ENCODE results near the gene WDR87.
"Not testable (repeated sequence)": the region's sequence is repeated elsewhere in the genome, so short reads cannot be mapped to it uniquely, and the experiment has no call there.

The WDR87 gene

DNA sequence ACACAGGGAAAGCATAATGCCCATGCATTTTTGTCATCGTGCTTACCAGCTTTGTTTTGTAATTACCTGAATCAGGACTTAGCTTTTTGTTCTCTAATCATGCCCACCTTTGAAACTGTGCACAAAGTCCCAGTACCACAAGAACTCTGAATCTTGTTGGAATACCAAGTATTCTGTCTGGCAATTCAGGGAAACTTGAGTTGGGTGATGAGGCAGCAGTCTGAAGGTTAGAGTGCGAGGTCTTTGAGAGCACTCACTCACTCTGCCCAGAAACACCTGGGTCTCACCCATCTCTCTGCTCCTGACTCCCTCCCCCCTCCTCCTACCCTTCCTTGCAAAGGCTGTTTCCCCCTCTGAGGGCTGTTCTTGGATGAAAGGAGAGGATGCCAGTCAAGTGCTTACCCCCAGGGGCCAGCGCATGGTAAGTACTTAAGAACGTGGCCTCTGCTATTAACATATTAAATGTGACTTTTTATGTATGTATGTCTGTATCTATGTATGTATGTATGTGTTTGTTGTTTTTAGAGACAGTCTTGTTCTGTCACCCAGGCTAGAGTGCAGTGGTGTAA is 23.0 kb upstream of the WDR87 start:
- Histone ChIP-seq H3K27ac (ENCODE audit: low read length) (no peak overlapping the region), H3K4me1 (ENCODE audit: control insufficient read depth in 1 of 2, insufficient read depth in 2 of 2, low read length in 2 of 2) (peaks cover 8 to 10% of the 10 kb centered on the region in 2 donors)

DNA sequence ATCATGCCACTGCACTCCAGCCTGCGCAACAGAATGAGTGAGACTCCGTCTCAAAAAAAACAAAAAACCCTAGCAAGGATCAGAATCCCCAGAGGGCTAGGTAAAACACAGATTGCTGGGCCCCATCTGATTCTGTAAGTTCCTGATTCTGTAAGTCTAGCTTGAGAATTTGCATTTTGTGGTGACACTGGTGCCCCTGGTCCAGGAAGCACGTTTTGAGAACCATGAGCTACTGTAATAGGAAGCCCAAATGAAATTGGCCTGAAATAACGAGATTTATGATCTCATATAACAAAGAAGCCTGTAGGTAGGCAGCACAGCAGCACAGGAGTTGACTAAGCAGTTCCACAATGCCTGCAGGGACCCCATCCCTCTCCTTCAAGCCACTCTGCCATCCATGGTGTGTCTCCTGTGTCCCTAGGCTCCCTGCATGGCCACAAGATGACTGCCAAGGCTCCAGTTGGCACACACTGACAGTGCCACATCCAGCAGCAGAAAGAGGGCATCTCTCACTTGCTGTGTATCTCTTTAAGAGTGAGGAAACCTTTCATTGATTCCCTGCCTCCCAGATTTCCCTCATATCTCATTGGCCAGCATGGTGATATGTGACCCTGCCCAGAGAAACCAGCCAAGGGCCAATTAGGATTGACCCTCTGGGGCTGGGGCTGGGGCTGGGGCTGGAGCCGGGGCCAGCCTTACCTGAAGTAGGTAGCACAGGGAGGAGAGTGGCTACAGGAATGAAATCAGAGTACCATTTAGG is 22.3 kb upstream of the WDR87 start:
- H3K9me3 ChIP-seq (ENCODE audit: control insufficient read depth in 1 of 2, low read length in 2 of 2) = no peaks in the 10 kb centered on the region
- H3K36me3 ChIP-seq (ENCODE audit: control insufficient read depth in 1 of 2, insufficient read depth in 2 of 2, low read length in 2 of 2) = no peaks in the 10 kb centered on the region
- H3K4me1 ChIP-seq (ENCODE audit: control insufficient read depth in 1 of 2, insufficient read depth in 2 of 2, low read length in 2 of 2) = peaks cover 7 to 10% of the 10 kb centered on the region in 2 donors
- H3K27ac ChIP-seq (ENCODE audit: low read length) = no peak overlapping the region
- H3K27me3 ChIP-seq (ENCODE audit: low read depth, low read length) = no peaks in the 10 kb centered on the region
- no peak overlapping the region for H3K4me3 ChIP-seq (ENCODE audit: low read depth in 1 of 2, low read length in 2 of 2)

More for the DNA sequence above, 23.0 kb upstream of the WDR87 start:
- Histone ChIP-seq H3K27me3 (ENCODE audit: low read depth, low read length) (no peaks in the 10 kb centered on the region), H3K4me3 (ENCODE audit: low read depth in 1 of 2, low read length in 2 of 2) (no peak overlapping the region), H3K9me3 (ENCODE audit: control insufficient read depth in 1 of 2, low read length in 2 of 2) (no peaks in the 10 kb centered on the region), H3K36me3 (ENCODE audit: control insufficient read depth in 1 of 2, insufficient read depth in 2 of 2, low read length in 2 of 2) (no peaks in the 10 kb centered on the region)

GRCh38 chr19:37926711-37927110 is 20.3 kb upstream of the WDR87 start:
- Histone ChIP-seq H3K27ac (ENCODE audit: low read length) (no peak overlapping the region), H3K4me1 (ENCODE audit: control insufficient read depth in 1 of 2, insufficient read depth in 2 of 2, low read length in 2 of 2) (peaks cover 1 to 4% of the 10 kb centered on the region in 2 donors), H3K9me3 (ENCODE audit: control insufficient read depth in 1 of 2, low read length in 2 of 2) (no peaks in the 10 kb centered on the region), H3K27me3 (ENCODE audit: low read depth, low read length) (no peaks in the 10 kb centered on the region), H3K36me3 (ENCODE audit: control insufficient read depth in 1 of 2, insufficient read depth in 2 of 2, low read length in 2 of 2) (no peaks in the 10 kb centered on the region), H3K4me3 (ENCODE audit: low read depth in 1 of 2, low read length in 2 of 2) (no peak overlapping the region)

DNA sequence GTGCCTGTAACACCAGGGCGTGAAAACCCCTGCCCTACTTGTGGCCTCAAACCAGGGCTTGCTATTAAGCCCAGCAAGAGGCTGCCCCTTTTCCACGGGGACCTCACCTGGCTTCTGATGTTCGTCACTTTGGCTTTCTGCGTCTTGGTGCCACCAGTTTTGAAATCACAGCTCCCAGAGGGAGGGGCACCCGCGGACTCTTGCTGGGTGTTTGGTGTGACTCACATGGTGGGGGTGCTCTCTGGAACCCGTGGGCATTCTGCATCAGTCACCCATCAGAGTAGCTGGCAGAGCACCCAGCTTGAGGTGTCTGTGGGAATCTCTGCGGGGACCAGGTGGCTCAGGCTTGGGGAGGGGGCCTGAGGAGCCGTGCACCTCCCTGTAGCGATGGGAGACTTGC is 19.9 kb upstream of the WDR87 start:
- Histone ChIP-seq H3K27me3 (ENCODE audit: low read depth, low read length) (no peaks in the 10 kb centered on the region), H3K4me3 (ENCODE audit: low read depth in 1 of 2, low read length in 2 of 2) (no peak overlapping the region), H3K36me3 (ENCODE audit: control insufficient read depth in 1 of 2, insufficient read depth in 2 of 2, low read length in 2 of 2) (peaks cover 0 to under 1% of the 10 kb centered on the region in 2 donors), H3K4me1 (ENCODE audit: control insufficient read depth in 1 of 2, insufficient read depth in 2 of 2, low read length in 2 of 2) (peaks cover 0 to 4% of the 10 kb centered on the region in 2 donors), H3K9me3 (ENCODE audit: control insufficient read depth in 1 of 2, low read length in 2 of 2) (no peaks in the 10 kb centered on the region), H3K27ac (ENCODE audit: low read length) (no peak overlapping the region)

- Histone ChIP-seq H3K4me1 (ENCODE audit: control insufficient read depth in 1 of 2, insufficient read depth in 2 of 2, low read length in 2 of 2) (no peaks in the 10 kb centered on the region), H3K4me3 (ENCODE audit: low read depth in 1 of 2, low read length in 2 of 2) (no peak overlapping the region), H3K36me3 (ENCODE audit: control insufficient read depth in 1 of 2, insufficient read depth in 2 of 2, low read length in 2 of 2) (peaks cover 0 to 7% of the 10 kb centered on the region in 2 donors), H3K27ac (ENCODE audit: low read length) (no peak overlapping the region), H3K9me3 (ENCODE audit: control insufficient read depth in 1 of 2, low read length in 2 of 2) (no peaks in the 10 kb centered on the region), H3K27me3 (ENCODE audit: low read depth, low read length) (no peaks in the 10 kb centered on the region)
Observed at GRCh38 chr19:37925212-37925611, 18.8 kb upstream of the WDR87 start.

GRCh38 chr19:37924573-37924972 is 18.2 kb upstream of the WDR87 start:
- H3K4me1 ChIP-seq (ENCODE audit: control insufficient read depth in 1 of 2, insufficient read depth in 2 of 2, low read length in 2 of 2); H3K4me3 ChIP-seq (ENCODE audit: low read depth in 1 of 2, low read length in 2 of 2); H3K27me3 ChIP-seq (ENCODE audit: low read depth, low read length); H3K27ac ChIP-seq (ENCODE audit: low read length); H3K9me3 ChIP-seq (ENCODE audit: control insufficient read depth in 1 of 2, low read length in 2 of 2); H3K36me3 ChIP-seq (ENCODE audit: control insufficient read depth in 1 of 2, insufficient read depth in 2 of 2, low read length in 2 of 2): not testable (repeated sequence)

GRCh38 chr19:37920591-37921450 is 14.4 kb upstream of the WDR87 start:
- Histone ChIP-seq H3K9me3 (ENCODE audit: control insufficient read depth in 1 of 2, low read length in 2 of 2) (no peaks in the 10 kb centered on the region), H3K4me3 (ENCODE audit: low read depth in 1 of 2, low read length in 2 of 2) (no peak overlapping the region), H3K4me1 (ENCODE audit: control insufficient read depth in 1 of 2, insufficient read depth in 2 of 2, low read length in 2 of 2) (no peaks in the 10 kb centered on the region), H3K36me3 (ENCODE audit: control insufficient read depth in 1 of 2, insufficient read depth in 2 of 2, low read length in 2 of 2) (peaks cover 4 to 7% of the 10 kb centered on the region in 2 donors), H3K27ac (ENCODE audit: low read length) (no peak overlapping the region), H3K27me3 (ENCODE audit: low read depth, low read length) (no peaks in the 10 kb centered on the region)

DNA sequence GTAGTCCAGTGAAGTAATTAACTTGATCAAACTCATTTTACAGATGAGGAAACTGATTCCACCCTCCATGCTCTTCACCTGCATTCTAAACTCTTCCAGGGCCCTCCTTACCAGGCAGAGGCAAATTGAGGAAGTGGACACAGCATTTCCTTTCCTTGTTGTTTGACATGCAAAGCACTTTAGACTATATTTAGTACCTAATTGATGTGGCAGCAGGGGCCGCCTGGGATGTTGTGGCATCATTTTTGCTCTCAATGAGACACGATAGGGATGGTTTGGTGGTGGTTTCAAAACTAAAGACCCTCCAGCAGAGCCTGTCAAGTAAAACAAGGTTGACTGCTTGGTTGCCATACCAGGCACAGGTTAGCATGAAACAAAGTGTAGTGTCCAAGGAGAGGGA is 8.5 kb upstream of the WDR87 start:
- no peaks in the 10 kb centered on the region for H3K27me3 ChIP-seq (ENCODE audit: low read depth, low read length)
- peaks cover 0 to 4% of the 10 kb centered on the region in 2 donors for H3K36me3 ChIP-seq (ENCODE audit: control insufficient read depth in 1 of 2, insufficient read depth in 2 of 2, low read length in 2 of 2)
- no peaks in the 10 kb centered on the region for H3K4me1 ChIP-seq (ENCODE audit: control insufficient read depth in 1 of 2, insufficient read depth in 2 of 2, low read length in 2 of 2)
- H3K27ac ChIP-seq (ENCODE audit: low read length) = no peak overlapping the region
- H3K9me3 ChIP-seq (ENCODE audit: control insufficient read depth in 1 of 2, low read length in 2 of 2) = no peaks in the 10 kb centered on the region
- H3K4me3 ChIP-seq (ENCODE audit: low read depth in 1 of 2, low read length in 2 of 2) = no peak overlapping the region

GRCh38 chr19:37909661-37910199 is 3.3 kb upstream of the WDR87 start:
- Histone ChIP-seq H3K27ac (ENCODE audit: low read length) (no peak overlapping the region), H3K4me1 (ENCODE audit: control insufficient read depth in 1 of 2, insufficient read depth in 2 of 2, low read length in 2 of 2) (peaks cover 7 to 12% of the 10 kb centered on the region in 2 donors), H3K4me3 (ENCODE audit: low read depth in 1 of 2, low read length in 2 of 2) (no peak overlapping the region), H3K9me3 (ENCODE audit: control insufficient read depth in 1 of 2, low read length in 2 of 2) (no peaks in the 10 kb centered on the region), H3K36me3 (ENCODE audit: control insufficient read depth in 1 of 2, insufficient read depth in 2 of 2, low read length in 2 of 2) (no peaks in the 10 kb centered on the region), H3K27me3 (ENCODE audit: low read depth, low read length) (no peaks in the 10 kb centered on the region)

DNA sequence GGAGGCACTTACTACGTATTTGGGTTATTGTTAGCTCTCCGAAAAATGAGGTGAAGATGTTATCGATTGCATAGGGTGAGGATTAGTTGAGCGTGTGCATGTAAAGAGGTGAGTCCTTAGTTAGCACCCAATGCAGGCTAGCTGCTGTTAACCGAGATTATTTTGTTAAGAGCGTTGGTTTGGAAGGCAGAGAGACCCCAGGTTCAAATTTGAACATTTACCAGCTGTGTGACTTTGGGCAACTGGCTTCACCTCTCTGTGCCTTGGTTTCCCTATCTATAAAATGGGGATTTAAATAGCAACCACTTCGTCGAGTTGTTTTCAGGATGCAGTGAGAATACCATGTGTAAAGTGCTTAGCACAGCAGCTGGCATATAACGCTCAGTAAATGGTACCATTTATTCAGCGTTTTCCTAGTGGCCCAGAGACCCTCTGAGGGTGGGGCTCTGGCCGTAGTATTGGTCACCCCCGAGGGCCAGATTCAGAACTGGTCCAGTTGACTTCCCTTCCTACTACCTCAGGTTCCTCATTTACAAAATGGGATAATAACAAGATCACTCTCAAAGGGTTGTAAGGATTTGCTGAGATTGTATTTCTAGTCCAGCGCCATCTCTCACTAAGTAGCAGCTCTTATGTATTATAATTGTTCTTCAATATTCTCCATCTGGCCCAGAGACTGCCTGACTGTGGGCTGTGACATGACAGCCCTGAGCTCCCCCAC is 1.5 kb upstream of the WDR87 start:
- Histone ChIP-seq H3K27ac (ENCODE audit: low read length) (no peak overlapping the region), H3K9me3 (ENCODE audit: control insufficient read depth in 1 of 2, low read length in 2 of 2) (no peaks in the 10 kb centered on the region), H3K4me3 (ENCODE audit: low read depth in 1 of 2, low read length in 2 of 2) (peak overlapping the region; percentile 74 to 94), H3K36me3 (ENCODE audit: control insufficient read depth in 1 of 2, insufficient read depth in 2 of 2, low read length in 2 of 2) (no peaks in the 10 kb centered on the region), H3K4me1 (ENCODE audit: control insufficient read depth in 1 of 2, insufficient read depth in 2 of 2, low read length in 2 of 2) (peaks cover 7 to 12% of the 10 kb centered on the region in 2 donors), H3K27me3 (ENCODE audit: low read depth, low read length) (no peaks in the 10 kb centered on the region)

Measured in muscle layer of duodenum (tissue), 2 donors.